ENCODE measurements around the gene TMEM63B. TPM values are rescaled to one million over a fixed set of nuclear protein-coding genes. Genes with fewer than 3 reads are reported as not detected.

Gene TMEM63B
- total RNA-seq, 1 donor from 2014 or later: 33.4 TPM

DNA sequence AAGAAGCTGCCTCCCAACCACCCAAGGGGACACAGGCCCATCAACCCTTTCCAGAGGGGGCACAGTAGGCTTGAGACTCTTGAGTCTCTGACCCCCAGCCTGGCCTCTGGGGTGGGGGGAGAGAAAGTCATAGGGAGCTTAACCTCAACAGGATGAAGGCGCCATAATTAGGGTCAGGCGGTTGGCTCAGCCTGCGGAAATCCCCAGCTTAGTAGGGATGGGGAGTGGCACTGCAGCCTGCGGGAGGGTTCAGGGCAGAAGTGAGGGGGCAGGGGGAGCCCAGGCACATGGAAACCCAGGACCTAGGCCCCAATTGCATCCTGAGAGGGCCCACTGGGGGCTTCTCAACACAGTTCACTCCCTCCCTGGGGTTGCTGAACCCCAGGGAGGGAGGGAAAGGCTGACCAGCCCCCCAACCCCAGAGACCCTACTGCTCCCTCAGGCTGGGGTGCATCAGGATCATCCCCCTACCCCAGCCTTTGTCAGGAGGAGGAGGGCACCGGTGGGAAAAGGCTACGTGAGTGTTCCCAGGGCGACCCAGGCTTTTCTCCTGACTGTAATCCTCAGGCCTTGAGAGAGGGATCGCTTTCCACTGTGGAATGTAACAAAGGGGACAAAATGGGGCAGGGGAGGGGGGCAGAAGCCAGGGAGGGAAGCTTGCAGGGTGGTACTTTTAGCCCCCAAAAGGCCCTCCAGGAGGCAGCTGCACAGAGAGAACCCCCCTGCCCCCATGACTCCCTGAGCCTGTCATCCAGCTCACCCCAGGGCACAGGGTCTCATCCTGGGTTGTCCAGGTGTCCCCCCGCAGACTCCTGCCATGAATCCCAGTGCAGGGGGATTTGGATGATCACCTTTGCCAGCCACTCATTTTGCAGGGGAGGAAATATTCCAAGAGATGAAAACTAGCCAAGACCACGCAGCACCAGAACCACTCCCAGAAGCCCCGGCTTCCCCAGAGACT, 46.5 kb upstream of the TMEM63B start:
- Mint-ChIP-seq H3K27ac (ENCODE audit: unreplicated experiment) (no peak overlapping the region), H3K4me3 (ENCODE audit: unreplicated experiment) (no peak overlapping the region), H3K4me1 (ENCODE audit: unreplicated experiment) (no peaks in the 10 kb centered on the region), H3K9me3 (ENCODE audit: unreplicated experiment) (no peaks in the 10 kb centered on the region), H3K27me3 (ENCODE audit: unreplicated experiment) (no peaks in the 10 kb centered on the region), H3K36me3 (ENCODE audit: low read depth, unreplicated experiment) (peaks cover 4% of the 10 kb centered on the region)
- TF ChIP-seq CTCF (IDR thresholded peaks at IDR 0.05; ENCODE audit: unreplicated experiment): no peak
- no peak for DNase-seq (ENCODE audit: low spot score)

GRCh38 chr6:44081753-44082152, 45.6 kb upstream of the TMEM63B start:
- Mint-ChIP-seq H3K27me3 (ENCODE audit: unreplicated experiment) (peaks cover 2% of the 10 kb centered on the region), H3K27ac (ENCODE audit: unreplicated experiment) (no peak overlapping the region), H3K9me3 (ENCODE audit: unreplicated experiment) (no peaks in the 10 kb centered on the region), H3K4me1 (ENCODE audit: unreplicated experiment) (no peaks in the 10 kb centered on the region), H3K36me3 (ENCODE audit: low read depth, unreplicated experiment) (peaks cover 4% of the 10 kb centered on the region), H3K4me3 (ENCODE audit: unreplicated experiment) (no peak overlapping the region)
- TF ChIP-seq CTCF (IDR thresholded peaks at IDR 0.05; ENCODE audit: unreplicated experiment): no peak
- DNase-seq (ENCODE audit: low spot score): no peak

DNA sequence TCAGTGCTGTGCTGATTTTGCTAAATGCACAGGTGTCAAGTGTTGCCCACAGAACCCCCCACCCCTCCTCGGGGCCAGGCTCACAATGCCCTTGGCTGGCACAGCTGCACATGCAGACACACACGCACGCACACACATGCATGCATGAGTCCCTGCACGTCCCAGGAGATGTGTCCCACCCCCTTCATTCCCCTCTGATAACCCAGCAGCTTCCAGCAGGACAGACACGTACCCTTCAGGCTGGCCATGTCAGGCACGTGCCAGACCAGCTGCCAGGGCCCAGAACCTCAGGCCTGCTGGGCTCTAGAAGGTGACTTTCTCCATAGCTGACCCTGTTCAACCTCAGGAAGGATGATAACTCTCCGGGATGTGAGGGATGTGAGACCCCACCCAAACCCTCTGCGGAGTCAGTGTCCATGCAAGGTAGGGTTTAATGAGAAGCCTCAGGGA, 44.5 kb upstream of the TMEM63B start:
- Mint-ChIP-seq H3K27me3 (ENCODE audit: unreplicated experiment) (peaks cover 2% of the 10 kb centered on the region), H3K27ac (ENCODE audit: unreplicated experiment) (no peak overlapping the region)

DNA sequence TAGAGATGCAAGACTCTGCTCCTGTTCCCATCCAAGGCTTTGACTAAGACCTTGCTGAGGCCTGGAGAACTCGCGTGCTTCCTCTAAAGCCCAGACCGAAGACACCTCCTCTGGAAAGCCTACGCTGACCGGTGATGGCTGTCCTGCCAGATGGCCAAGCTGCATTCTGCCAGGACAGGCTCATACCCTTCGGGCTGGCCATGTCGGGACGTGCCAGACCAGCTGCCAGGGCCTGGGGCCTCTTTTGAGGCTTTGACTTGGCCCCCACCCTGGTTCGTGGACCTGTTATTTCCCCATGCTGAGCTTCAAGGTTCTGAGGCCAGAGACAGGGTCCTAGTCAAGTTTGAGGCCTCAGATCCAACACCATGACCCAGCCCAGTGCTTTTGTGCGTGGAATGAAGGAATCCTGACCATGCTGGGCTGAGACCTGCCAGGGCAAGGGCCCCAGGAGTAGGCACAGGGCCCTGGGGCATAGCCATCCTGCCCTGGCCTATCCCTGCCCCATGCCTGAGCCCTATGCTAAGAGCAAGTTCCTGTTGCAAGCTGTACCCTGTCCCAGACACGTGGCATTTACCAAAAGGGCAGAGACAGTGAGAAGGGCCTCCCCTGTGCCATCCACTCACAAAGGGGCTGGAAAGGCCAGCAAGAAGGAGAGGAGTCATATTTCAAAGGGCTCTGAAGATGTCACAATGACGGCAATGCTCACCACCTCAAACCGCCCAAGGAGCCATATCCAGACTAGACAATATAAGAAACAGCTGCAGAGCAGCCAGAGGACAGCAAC, 42.9 kb upstream of the TMEM63B start:
- no peak overlapping the region for H3K4me3 Mint-ChIP-seq (ENCODE audit: unreplicated experiment)
- DNase-seq (ENCODE audit: low spot score): no peak
- H3K36me3 Mint-ChIP-seq (ENCODE audit: low read depth, unreplicated experiment): peaks cover 4% of the 10 kb centered on the region
- H3K4me1 Mint-ChIP-seq (ENCODE audit: unreplicated experiment): no peaks in the 10 kb centered on the region
- no peak for TF ChIP-seq CTCF (IDR thresholded peaks at IDR 0.05; ENCODE audit: unreplicated experiment)
- H3K27me3 Mint-ChIP-seq (ENCODE audit: unreplicated experiment): peaks cover 2% of the 10 kb centered on the region
- H3K27ac Mint-ChIP-seq (ENCODE audit: unreplicated experiment): no peak overlapping the region
- H3K9me3 Mint-ChIP-seq (ENCODE audit: unreplicated experiment): no peaks in the 10 kb centered on the region

More for the DNA sequence above, 44.5 kb upstream of the TMEM63B start:
- Mint-ChIP-seq H3K4me3 (ENCODE audit: unreplicated experiment) (no peak overlapping the region), H3K4me1 (ENCODE audit: unreplicated experiment) (no peaks in the 10 kb centered on the region), H3K9me3 (ENCODE audit: unreplicated experiment) (no peaks in the 10 kb centered on the region), H3K36me3 (ENCODE audit: low read depth, unreplicated experiment) (peaks cover 4% of the 10 kb centered on the region)
- DNase-seq (ENCODE audit: low spot score): no peak
- no peak for TF ChIP-seq CTCF (IDR thresholded peaks at IDR 0.05; ENCODE audit: unreplicated experiment)
